ENCODE measurements around the gene LRRC7. TPM values are rescaled to one million over a fixed set of nuclear protein-coding genes. Genes with fewer than 3 reads are reported as not detected.

LRRC7 gene
- total RNA-seq, 4 donors from 2014 or later: 0.62 to 2.1 (median 1.3) TPM

GRCh38 chr1:69847670-69848069, 279.9 kb downstream of the LRRC7 start:
- ATAC-seq: no peak
- no peaks in the 10 kb centered on the region for H3K27me3 ChIP-seq
- no peaks in the 10 kb centered on the region for H3K4me1 ChIP-seq
- in situ Hi-C loops (cut with MboI; ENCODE audit: low sequenced_read_pairs in 4 of 4) (no loop called here), intact Hi-C loops (cut with DNase I; ENCODE audit: low total_unique reads) (no loop called here)
- no peaks in the 10 kb centered on the region for H3K9me3 ChIP-seq
- DNase-seq: no peak
- no peak overlapping the region for H3K4me3 ChIP-seq
- no peak overlapping the region for H3K27ac ChIP-seq
- H3K36me3 ChIP-seq: no peaks in the 10 kb centered on the region
- TF ChIP-seq CTCF (IDR thresholded peaks at IDR 0.05 in 4 of 5, conservative IDR thresholded peaks at IDR 0.05 in 1 of 5) (no peak), POLR2A (IDR thresholded peaks at IDR 0.05) (no peak)

- intact Hi-C loops (cut with DNase I; ENCODE audit: low total_unique reads) (no loop called here), in situ Hi-C loops (cut with MboI; ENCODE audit: low sequenced_read_pairs in 4 of 4) (no loop called here)
- ATAC-seq: no peak
These were observed 284.4 kb downstream of the LRRC7 start for GRCh38 chr1:69852151-69852550.

GRCh38 chr1:69852706-69853105, 285.0 kb downstream of the LRRC7 start:
- Histone ChIP-seq H3K4me3 (no peak overlapping the region), H3K27ac (no peak overlapping the region), H3K4me1 (no peaks in the 10 kb centered on the region), H3K9me3 (no peaks in the 10 kb centered on the region), H3K27me3 (no peaks in the 10 kb centered on the region), H3K36me3 (no peaks in the 10 kb centered on the region)
- DNase-seq (no peak), ATAC-seq (no peak)
- TF ChIP-seq POLR2A (IDR thresholded peaks at IDR 0.05) (no peak), CTCF (IDR thresholded peaks at IDR 0.05 in 4 of 5, conservative IDR thresholded peaks at IDR 0.05 in 1 of 5) (no peak)
- intact Hi-C loops (cut with DNase I; ENCODE audit: low total_unique reads) (no loop called here), in situ Hi-C loops (cut with MboI; ENCODE audit: low sequenced_read_pairs in 4 of 4) (no loop called here)

More at GRCh38 chr1:69852151-69852550, 284.4 kb downstream of the LRRC7 start:
- DNase-seq: no peak
- Histone ChIP-seq H3K27ac (no peak overlapping the region), H3K9me3 (no peaks in the 10 kb centered on the region), H3K4me3 (no peak overlapping the region), H3K36me3 (no peaks in the 10 kb centered on the region), H3K4me1 (no peaks in the 10 kb centered on the region), H3K27me3 (no peaks in the 10 kb centered on the region)
- TF ChIP-seq POLR2A (IDR thresholded peaks at IDR 0.05) (no peak), CTCF (IDR thresholded peaks at IDR 0.05 in 4 of 5, conservative IDR thresholded peaks at IDR 0.05 in 1 of 5) (no peak)

GRCh38 chr1:69858534-69858933, 290.8 kb downstream of the LRRC7 start:
- no peak overlapping the region for H3K4me3 ChIP-seq
- H3K27ac ChIP-seq: no peak overlapping the region
- DNase-seq (no peak), ATAC-seq (no peak)
- intact Hi-C loops (cut with DNase I; ENCODE audit: low total_unique reads) (no loop called here), in situ Hi-C loops (cut with MboI; ENCODE audit: low sequenced_read_pairs in 4 of 4) (no loop called here)
- H3K36me3 ChIP-seq: no peaks in the 10 kb centered on the region
- TF ChIP-seq POLR2A (IDR thresholded peaks at IDR 0.05): no peak
- TF ChIP-seq CTCF (IDR thresholded peaks at IDR 0.05 in 4 of 5, conservative IDR thresholded peaks at IDR 0.05 in 1 of 5): no peak
- H3K9me3 ChIP-seq: no peaks in the 10 kb centered on the region
- H3K4me1 ChIP-seq: no peaks in the 10 kb centered on the region
- H3K27me3 ChIP-seq: no peaks in the 10 kb centered on the region

GRCh38 chr1:69861641-69862040, 293.9 kb downstream of the LRRC7 start:
- H3K36me3 ChIP-seq: no peaks in the 10 kb centered on the region
- H3K27me3 ChIP-seq: no peaks in the 10 kb centered on the region
- no peak overlapping the region for H3K4me3 ChIP-seq
- H3K27ac ChIP-seq: no peak overlapping the region
- ATAC-seq: no peak
- H3K9me3 ChIP-seq: no peaks in the 10 kb centered on the region
- no peak for TF ChIP-seq POLR2A (IDR thresholded peaks at IDR 0.05)
- in situ Hi-C loops (cut with MboI; ENCODE audit: low sequenced_read_pairs in 4 of 4): no loop called here
- H3K4me1 ChIP-seq: no peaks in the 10 kb centered on the region
- intact Hi-C loops (cut with DNase I; ENCODE audit: low total_unique reads): no loop called here
- DNase-seq: no peak

All from gastrocnemius medialis (tissue), 4 donors.